ENCODE data around the gene CUL4B.
"Not testable (repeated sequence)": the region's sequence is repeated elsewhere in the genome, so short reads cannot be mapped to it uniquely, and the experiment has no call there.

CUL4B gene

DNA sequence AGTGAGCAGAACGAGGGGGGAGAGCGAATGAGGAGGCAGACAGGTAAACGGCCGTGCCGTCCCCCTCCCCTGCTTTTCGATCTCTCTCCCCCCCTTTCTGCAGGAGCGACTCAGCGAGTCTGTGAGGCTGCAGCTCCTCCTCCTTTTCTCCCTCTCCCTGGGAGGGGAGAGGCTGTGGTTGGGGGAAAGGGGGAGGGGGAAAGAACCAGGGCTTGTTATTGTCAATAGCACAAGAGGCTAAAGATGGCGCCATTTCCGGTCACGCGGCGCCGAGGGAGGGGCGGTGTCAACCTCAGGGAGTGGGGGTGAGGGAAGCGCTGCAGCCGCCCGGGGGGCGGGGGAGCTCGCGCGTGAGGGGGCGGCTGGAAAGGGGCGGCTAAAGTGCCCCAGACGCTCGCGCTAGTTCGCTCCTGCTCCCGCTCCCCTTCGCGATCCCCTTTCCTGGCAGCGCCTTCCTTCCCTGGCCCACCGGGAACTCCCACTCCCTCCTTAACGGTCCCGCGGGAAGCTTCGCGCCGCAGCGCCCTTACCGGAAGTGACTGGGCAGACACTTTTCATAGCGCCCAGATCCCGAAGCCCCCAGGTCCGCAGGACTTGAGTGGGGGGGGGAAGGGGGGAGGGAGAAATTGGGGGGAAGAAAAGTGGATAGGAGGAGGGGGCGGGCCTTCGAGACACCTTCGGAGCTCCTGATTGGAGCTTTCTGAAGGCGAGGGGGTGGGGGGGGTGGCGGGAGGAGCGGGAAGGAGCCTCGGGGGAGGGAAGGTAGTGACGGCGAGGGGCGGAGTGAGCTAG is at the start of gene CUL4B:
Gene CUL4B, minus strand, starts transcription at position 121 of the 792 bp plus-strand sequence. CDS start 324 bp downstream, outside the sequence.
- DNase-seq = peak; percentile 80

DNA sequence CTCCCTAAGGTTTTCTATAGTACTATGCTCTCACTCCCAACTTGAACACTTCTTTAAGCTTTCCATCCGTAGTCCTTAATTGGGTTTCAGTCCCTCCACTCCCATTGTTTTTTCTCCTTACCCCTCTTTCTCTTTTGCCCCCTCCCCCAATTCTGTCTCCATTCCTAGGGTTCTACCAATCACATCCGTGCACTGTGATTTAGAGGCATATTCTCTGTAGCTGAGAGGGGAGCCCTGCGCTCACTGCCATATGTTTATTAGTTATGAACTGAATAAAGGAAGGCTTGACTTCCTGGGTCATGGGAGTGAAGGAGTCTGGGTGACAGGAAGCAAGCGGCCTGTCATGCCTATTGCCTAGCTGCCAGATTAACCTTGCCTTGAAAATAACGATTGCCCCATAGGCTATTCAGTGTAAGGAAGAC is 43.6 kb upstream of the CUL4B start:
- DNase-seq = peak; percentile 9

DNA sequence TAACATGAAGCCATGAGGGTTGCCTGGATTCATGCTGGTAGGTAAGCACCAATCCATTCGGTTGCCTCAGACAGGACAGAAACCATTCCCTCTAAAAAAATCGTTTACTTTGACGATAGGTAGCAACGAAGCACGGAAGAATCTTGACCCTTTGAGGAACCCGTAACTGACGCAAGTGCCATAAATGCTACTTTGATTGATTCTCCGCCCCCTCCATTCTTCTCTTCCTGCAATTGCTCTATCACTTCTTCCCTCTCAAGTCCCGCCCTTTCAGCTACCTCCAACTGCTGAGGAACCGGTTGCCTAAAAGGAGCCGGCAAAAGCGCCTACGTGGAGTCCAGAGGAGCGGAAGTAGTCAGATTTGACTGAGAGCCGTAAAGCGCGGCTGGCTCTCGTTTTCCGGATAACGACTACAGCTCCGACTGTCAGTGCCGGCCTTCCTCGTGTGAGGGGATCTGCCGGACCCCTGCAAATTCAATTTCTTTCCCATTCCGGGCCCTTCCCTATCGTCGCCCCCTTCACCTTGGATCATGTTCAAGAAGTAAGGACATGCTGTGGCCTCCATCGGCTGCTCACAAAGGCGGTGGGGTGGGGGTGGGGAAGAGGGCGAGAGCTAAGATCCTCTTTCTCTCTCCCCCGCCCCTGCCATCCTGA is 43.1 kb upstream of the CUL4B start, which contains the start of gene MCTS1:
Gene MCTS1, plus strand, starts transcription at position 395 of the 654 bp plus-strand sequence. Its CDS starts 136 bp downstream, at position 531.
- peak; percentile 65 for DNase-seq

DNA sequence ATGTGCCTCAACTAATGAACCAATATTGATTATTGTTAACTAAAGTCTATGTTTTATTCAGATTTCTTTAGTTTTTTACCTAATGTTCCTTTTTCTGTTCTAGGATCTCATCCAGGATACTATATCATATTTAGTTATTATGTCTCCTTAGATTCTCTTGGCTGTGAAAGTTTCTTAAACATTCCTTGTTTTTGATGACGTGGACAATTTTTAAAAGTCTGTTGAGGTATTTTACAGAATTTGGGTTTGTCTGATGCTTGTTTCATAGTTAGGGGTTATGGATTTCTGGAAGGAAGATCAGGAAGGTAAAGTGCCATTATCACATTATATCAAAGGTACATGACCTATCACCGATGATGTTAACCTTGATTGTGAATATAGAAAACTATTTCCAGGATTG is 24.9 kb upstream of the CUL4B start:
- DNase-seq = no peak

DNA sequence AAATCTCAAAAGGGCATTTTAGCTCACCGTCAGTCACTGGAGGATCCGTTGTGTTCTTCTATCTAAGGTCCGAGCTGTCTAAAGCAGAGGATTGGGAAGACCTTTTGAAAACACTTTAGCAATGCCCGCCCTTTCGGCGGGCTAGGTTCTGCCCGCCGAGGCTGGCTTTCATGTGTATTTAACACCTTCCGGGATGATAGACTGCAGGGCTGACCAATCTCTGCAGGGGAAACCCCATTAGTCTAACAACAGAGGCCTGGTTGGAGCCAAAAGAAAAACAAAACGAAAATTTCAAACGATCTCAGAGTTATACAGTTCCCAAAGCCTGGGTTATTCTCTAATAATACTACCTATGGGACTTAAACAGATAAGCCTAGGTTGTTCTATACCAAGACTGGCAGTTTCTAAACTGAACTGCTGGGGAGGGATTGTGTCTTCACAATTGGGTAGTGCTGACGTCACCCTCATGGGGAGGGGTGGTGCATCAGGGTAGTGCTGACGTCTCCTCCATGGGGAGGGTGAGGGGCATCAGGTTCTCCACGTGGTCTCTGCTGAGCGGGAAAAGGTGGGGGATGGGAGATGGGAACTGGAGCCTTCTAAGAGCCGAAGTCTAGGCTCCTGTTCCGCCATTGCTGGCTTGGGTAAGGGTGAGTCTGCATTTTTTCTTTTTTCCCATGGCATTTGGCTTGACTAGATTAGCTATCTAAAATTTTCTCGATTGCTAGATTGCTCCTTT is 14.8 kb upstream of the CUL4B start:
- no peak for DNase-seq

DNA sequence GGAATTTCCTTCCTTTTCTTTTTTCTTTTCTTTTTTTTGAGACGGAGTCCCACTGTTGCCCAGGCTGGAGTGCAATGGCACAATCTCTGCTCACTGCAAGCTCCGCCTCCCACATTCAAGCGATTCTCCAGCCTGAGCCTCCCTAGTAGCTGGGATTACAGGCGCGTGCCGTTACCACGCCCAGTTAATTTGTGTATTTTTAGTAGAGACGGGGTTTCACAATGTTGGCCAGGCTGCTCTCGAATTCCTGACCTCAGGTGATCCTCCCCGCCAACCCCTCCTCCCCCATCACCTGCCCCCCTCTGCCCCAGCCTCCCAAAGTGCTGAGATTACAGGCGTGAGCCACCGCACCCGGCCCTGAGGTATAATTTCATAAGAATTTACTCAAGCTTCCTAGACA is 13.0 kb upstream of the CUL4B start:
- DNase-seq = not testable (repeated sequence)

DNA sequence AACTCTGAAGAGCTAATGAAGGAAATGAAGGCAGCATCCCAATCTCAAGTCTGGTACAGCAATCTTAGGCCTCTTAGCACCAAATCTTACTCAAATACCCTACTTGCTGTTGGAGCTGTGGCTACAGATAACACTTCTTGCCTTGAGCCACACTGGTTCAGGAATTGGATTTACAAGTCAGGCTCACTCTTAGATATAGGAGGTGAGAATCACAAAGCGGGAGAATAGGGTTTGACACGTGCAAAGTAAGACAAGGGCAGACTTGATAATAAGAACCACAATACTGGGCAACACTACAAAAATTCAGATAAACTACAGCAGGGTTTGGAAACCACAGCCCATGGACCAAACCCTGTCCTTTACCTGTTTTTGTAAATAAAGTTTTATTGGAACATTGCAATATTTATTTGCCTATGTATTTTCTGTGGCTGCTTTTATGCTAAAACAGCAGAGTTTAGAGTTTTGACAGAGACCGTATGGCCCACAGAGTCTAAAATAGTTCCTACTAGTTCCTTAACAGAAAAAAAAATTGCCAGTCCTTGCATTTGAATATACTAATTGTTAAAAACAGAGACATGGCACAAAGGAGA is 9.3 kb upstream of the CUL4B start:
- DNase-seq = no peak

DNA sequence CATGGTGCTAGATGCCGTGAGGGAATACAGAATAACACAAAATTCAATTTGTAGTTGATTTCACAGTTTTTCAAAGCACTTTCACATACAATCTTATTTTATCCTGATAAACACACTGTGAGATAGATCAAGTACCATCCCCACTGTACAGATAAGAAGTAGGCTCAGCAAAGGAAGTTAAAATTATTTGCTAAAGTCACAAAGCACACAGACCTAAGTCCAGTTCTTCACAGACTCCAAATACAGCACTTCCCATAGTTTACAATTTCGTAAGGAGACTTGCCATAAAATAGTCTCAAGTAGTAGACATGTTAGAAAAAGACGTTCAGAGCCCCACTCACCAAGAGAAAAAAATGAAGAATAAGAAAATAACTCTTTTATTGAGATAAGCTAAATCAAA is 7.8 kb upstream of the CUL4B start:
- DNase-seq = no peak

DNA sequence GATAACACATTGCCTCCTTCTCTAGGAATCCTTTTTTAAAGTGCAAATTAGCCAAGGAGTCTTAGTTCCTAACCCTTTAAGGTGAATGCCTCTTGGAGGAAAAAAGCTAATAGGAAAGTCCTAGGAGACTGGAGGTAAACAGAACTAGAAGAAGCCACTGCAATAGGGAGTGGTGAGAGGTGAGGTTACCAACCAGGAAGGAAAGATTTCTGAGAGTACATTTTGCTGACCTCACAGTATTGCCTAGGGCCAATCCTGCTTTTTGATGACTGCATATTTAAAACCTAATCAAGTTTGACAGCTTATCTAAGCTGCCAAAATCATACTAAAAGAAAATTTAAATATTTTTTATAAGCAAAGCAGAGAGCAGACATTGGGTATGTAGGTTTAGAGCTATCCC is 7.3 kb upstream of the CUL4B start:
- DNase-seq = no peak

DNA sequence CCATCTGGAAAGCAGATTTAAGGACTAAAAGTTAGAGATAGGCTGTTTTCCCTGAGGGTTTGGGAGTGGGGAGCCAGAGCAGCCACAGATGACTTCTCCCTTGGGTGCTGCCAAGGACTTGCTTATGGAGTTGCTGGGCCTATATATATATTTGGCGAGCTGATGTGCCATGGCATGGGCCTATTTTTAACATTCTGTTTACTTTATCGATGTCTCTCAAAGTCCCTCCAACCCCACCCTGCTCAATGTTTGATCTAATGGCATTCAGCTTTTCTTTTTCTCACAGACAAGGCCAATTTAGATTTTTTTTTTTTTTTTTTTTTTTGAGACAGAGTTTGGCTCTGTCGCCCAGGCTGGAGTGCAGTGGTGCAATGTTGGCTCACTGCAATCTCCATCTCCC is 6.1 kb upstream of the CUL4B start:
- no peak for DNase-seq

DNA sequence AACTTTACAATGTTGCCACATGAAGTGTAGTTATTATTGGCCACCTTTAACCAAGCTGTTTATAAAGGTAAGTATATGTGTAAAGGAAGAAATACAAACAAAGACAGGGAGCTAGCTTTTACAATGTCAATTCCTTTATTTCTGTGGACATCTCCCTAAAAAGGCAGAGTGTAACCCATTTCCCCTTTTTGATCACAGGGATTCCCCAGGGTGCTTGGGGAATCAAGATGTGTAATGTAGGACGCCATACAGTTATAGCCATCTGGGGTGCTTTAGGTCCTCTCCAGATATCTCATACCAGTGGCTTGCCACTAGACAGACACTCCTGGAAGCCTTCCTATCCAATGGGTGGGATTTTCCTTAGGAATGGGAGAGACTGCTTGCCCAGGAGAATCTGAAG is 4.2 kb upstream of the CUL4B start:
- no peak for DNase-seq

DNA sequence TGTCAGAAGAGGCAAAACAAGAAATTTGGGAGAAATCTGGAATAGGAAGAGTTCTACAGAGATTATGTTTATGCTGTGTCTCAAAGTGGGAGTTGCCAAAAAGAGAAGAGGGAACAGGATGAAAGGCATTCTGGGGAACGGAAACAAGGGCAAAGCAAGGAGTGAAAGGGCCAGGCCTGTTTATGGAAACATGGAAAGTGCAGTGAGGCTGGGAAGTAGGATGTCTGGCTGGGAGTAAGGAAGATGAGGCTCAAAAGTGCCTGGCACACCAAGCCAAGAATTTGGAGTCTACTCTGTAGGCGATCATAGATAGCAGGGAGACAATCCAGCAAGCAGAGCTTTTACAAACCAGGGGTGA is 1.8 kb upstream of the CUL4B start:
- DNase-seq = no peak

DNA sequence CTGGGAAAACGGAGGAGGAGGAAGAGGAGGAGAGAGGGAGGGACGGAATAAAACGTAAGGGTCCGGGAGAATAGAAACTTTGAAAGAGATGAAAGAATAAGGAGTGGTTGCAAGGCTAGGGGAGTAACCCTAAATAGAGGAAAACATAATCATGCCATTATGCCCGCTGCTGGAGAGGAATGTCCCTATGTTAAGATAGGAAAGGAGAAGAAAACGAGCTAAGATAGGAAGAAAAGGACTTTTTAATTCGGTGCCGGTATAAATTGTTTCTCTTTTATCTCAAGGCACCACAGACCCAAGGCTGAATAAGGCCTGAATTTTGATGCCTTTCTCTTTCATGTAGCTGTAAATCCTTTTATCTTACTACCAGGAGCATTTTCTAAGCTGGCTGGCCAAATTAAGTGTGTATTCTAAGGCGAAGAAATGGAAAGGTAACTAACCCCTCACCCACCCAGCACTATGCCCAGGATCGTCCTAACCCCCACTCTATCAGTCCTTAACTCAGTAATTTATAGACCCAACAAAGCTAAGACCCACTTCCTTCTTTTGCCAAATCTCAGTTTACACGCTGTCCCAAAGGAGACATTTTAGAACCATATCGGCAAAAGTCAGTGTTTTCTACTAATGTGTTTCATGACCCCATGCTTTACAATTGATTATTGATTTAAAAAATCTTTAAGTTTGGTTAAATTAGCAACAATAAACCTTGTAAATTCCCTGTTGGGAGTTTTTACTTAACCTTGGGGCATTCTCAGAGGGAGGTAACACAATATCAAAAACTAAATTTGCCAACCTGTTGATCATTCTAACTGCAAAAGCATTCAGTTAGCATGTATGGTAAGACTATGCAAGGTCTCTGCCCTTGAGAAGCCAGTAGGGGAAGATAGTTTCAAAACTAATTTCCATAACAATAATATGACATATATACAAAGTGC is 1.1 kb upstream of the CUL4B start:
- DNase-seq = no peak

DNA sequence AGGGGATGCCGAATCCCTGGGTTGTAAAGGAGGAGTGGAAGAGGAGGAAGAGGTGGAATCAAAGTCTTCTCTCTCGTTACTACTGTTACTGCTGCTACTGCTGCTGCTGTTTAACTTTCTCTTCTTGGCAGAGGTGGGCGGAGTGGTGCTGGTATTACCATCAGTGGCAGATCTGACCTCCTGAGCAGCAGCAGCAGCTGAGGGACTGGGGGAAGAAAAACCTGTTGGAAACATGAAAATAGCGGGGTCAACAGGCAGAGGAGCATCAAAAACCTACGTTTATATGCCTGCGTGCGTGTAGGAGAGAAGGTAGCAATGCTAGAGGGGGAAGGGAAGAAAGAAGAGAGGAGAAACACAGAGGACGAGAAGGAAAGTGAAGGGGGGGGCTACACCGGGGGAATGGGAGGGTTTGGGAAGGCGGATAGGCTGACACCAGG is 339 bp downstream of the CUL4B start:
- DNase-seq = peak; percentile 23

DNA sequence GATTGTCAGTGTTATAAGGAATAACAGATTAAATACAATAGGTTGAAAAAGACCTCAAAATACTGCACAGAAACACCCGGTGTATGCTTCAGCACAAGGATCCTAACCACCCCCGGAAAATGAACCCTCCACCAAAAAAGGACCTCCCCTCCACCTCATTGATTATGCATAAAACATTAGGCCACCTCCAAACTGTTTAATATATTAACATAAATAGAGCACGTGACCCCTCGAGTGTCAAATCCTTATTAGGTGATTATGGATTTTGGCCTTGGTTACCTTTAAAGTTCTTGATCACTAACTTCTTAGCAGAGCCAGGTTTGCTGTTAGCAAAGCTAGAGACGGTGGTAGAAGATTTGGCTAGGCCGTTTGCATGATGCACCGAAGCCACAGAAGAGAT is 958 bp downstream of the CUL4B start:
- no peak for DNase-seq

DNA sequence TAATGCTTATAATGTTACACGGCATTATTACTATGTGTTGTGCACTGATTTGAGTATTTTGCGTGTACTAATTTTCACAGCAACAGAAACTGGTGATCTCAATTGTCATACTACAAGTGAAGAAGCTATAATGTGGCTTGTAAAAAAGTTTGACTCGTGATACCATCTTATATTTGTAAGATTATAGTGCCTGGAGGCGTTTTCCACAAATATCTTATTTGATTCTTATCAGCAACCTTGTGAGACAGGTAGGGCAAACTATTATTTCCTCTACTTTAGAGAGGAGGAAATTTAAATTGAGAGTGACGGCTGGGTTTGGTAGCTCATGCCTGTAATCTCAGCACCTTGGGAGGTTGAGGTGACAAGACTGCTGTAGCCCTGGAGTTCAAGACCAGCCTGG is 4.5 kb downstream of the CUL4B start:
- DNase-seq = no peak

DNA sequence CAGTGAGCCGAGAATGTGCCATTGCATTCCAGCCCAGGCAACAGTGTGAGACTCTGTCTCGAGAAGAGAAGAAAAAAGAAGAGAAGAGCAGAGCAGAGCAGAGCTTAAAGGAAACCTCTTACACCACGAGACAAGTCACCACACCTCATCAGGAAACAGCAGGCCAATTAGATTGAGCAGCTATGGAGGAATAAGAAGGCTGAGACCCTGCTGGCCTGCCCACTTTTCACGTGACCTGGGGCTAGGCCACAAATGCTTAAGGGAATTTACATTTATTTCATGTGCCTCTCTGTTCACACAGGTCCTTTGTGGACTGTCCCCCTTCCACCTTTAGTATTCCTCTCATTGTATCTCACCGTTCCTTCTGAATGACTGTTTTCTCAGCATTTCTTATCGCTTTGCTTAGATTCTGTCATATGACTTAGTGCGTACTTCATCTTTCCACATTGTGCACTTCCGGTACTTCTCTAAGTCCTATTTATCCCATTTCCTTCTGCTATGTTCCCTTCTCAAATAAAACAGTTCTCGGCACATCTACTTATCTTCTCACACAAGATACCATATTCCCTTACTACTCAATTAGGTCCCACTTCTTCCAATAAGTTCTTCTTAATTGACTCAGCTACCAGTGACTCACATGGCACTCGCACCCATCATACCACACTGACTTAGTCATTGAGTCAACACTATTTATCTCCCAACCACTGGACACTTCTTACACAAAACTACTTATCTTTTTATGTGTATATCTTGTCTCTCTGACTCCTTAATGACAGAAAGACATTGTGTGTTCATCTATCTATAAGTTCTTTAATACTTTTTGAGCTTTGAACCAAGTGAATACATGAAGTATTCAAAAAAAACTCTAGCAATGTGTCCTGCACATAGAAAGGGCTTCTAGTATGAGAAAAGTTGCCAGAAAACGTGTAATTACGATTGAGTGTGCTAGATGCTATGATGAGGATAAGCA is 11.0 kb downstream of the CUL4B start:
- no peak for DNase-seq

DNA sequence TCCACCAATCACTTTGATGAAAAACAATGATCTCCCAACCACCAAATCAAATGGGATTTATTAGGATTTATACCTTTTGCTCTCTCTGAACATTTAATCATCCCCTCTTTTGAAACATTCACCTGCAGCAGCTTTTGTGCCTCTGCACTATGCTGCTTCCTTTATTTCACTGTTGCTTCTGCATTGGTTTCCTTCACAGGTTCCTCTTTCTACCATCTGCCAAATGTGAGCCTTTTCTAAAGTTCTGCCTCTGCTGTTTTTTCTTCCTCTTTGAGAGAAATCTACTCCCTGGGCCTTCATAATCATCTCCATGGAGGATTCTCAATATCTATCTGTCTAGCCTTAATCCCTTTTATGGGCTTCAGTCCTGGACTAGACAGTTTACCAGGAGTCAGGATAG is 24.7 kb downstream of the CUL4B start:
- no peak for DNase-seq

DNA sequence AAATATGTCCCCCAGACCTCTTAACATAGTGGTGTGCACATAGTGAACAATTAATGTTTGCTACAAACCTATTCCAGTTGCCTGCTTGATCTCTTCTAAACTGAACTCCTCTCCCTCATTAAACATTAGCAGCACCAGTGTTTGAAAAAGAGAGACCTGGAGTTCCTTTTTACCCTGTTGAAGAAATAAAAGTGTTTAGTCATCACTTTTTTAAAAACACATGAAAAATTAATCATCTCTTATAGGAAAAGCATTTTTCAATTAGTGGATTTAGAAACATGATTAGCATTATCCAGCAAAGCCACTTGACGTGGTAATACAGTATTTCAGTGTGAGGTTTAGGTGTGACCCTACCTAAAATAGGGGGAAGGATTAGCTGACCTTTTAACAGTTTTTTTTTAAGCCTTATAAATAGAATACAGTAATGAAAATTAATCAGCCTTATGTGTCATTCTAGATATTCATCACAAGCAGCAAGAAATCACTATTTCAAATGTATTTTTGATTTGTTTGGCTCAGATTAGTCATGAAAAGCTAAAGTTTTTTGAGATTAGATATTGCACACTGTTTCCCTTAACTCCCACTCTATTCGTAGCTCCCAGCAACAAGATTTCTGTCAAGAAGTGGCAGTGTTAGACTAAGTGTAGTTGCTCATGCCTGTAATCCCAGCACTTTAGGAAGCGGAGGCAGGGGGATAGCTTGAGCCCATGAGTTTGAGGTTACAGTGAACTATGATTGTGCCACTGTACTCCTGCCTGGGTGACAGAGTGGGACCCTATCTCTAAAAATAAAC is 26.2 kb downstream of the CUL4B start:
- DNase-seq = no peak

DNA sequence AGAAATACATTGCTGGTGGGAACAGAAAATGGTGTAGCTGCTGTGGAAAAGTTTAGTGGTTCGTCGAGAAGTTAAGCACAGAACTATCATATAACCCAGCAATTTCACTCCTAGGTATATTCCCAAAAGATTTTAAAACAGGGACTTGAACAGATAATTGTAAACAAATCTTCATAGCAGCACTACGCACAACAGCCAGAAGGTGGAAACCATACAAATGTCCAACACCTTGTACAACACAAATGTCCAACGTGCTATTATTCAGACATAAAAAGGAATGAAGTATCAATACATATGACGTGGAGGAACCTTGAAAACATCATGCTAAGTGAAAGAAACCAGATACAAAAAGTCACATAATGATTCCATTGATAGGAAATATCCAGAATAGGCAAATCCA is 37.9 kb downstream of the CUL4B start:
- DNase-seq = no peak
